ENCODE results near the gene SUCLA2.
"Not testable (repeated sequence)": the region's sequence is repeated elsewhere in the genome, so short reads cannot be mapped to it uniquely, and the experiment has no call there.

The SUCLA2 gene

DNA sequence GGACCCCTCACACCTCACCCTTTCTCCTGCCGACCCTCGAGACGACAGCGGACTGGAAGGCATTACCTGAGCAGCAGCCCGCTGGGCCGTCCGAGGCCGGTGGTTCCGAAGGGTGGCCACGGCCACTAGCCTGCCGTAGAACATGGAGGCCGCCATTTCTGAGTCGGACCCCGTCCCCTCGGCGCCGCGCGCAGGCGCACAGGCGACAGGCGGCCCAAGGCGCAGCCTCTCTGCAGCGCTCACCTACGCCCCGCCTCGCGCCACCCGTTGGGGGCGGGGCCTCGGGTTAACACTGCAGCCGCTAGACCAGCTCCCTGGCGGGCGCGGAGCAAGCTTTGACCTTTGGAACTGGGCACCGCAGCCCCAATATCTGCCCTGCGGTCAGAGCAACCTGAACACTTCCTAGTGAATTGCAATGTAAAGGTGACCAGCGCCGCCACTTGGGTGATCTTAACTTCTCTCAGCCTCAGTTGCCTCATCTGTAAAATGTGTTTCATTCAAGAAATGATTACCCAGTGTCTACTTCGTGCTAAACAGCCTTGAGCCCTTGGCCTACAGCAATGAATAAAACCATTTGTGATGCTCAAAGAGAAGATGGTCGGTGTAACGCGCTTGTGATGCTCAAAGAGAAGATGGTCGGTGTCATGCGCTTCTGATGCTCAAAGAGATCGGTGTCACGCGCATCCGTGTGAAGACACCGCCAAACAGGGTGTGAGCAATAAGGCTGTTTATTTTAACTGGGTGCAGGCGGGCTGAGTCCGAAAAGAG lies at the start of gene SUCLA2:
TSS of gene SUCLA2 (minus strand) at position 160 of the 768 bp plus-strand sequence. CDS start at position 156, 4 bp downstream.
- peak; percentile 56 to 89 for DNase-seq

DNA sequence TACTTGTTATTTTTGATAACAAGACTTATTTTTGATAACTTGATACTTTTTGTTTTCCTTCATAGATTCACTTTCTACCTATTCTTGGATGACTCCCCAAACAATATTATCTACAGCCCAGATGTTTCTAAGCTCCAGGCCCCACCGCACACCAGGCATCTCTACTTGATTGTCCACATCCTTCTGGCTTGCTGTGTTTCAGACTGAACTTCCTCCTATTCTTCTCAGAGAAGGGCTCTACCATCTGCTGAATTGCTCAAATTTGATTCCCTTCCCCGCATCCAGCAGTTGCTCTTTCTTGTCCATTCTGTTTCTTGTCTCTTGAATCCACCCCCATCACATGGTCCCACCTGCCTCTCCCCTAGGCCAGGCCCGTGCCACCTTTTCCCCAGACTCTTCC lies 49.5 kb upstream of the SUCLA2 start:
- no peak for DNase-seq

DNA sequence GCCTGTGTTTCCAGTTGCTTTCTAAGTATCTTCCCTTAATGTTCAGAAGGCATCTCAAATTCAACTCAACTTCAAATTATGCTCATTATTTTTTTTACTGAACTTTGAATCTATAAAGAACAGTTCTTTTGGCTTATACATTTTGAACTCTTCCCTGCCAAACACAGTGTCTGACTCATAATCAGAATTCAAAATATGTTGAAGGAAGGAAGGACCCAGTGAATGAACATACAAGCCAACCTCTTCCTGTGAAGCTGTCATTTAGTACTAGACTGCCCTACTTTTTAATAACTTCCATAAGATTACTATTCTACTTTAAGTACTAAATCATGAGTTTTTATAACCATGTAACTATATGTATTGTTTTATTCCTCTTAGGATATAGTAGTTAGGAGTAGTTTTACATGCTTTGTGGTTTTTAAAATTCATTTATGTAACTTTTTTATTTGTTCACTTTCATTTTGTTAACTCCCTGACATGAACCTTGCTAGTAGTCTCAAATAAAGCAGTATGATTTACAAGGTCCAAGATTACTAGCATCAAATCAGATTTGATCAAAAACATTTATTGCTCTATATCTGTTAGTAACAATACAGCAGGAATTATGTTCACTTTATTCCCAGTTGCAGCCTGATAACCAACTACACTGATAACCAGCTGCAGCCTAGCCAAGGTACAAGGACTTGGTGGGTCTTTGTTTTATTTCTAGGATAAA lies 42.9 kb upstream of the SUCLA2 start:
- no peak for DNase-seq

DNA sequence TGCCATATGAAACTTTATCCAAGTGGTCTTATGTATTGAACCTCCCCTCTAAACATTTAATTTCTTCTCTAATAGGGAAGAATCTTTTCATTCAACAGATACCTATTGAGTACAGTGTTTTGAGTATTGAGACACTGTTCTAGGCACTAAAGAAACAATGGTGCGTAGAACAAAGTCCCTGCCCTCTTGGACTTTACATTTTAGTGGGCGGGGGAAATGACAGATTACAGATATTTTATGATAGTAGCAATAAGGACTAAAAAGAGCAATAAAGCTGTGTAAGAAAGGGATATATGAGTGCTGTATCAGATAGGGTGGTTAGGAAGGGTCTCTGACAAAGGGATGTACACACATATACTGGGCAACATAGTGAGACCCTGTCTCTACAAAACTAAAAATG lies 41.8 kb upstream of the SUCLA2 start:
- DNase-seq, result no peak

DNA sequence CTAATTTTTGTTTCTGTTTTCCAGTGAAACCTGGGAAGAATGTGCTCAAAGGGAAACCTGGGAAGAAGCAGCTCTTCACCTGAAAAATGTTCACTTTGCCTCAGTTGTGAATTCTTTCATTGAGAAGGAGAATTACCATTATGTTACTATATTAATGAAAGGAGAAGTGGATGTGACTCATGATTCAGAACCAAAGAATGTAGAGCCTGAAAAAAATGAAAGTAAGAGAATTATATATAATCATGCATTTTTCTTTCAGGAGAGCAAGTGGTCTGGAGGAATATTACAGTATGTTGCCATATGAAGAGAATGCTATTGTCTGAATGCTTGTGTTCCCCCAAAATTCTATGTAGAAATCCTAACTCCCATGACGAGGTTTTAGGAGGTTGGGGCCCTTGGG lies 39.8 kb upstream of the SUCLA2 start:
- DNase-seq, result no peak

DNA sequence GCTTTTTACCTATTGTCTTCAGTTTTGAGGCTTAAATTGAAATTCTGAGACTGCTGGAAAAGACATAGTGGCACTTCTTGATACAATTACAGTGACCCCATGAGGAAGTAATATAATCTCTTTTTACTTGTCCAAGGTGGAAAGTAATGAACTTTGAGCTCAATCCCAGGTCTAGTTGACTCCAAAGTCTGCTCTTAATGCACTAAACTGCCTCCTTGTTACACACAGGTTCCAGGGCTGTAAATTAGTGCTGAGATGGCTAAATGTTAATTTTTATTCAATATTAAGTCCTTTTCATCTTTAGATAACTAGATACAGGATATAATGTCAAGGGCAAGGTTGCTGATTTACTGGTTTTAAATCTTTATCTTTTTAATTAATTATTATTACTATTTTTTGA lies 39.0 kb upstream of the SUCLA2 start:
- no peak for DNase-seq

DNA sequence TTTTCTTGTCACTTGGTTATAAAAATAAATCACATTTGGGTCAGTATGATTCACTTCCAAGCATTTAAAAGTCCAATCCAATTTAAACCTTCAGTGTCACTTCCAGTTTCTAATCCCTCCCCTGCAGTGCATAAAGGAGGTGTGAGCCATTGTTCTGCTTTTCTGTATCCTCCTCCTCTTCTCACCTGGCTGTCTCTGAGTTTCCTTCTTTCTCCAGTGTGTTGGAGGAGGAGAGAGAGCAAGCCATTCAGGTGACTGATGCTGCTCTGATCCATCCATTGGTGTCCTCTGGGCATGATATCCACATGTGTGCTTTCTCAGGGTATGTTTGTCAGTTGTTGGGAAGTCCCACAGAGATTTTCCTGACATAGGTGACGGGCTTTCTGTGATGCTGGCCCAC lies 37.7 kb upstream of the SUCLA2 start:
- no peak for DNase-seq

DNA sequence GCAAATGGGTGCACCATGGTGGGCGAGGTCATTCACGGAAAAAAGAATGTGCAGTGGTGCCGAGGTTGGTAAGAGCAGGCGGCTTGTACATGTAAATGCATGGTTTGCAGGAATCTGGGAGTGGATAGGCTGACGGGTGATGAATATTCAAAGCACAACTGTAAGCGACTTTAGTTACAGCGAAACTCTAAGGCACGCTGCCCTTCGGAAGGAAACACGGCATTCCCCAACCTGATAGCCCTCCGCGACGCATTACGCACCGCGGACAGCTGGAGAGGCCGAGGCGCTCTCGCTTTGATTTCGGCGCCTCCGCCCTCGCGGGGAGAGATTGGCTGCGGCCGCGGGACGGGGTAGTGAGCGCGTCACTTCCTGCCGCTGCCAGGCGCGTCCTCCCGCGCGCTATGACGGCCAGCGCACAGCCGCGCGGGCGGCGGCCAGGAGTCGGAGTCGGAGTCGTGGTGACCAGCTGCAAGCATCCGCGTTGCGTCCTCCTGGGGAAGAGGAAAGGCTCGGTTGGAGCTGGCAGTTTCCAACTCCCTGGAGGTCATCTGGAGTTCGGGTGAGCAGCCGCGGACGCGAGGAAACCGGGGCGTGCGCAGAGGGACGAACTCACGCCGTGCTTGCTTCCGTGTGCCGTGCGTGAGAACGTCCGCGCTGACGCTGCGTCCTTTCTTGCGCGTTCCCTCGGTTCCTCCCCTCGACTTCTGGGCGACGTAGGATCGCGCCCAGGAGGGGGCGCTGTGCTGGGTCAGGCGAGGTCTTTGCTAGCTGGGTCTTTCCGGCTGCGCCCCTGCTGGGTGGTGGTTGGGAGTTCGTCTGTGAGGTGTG lies 36.5 kb upstream of the SUCLA2 start, which contains the start of gene NUDT15:
TSS of gene NUDT15 (plus strand) at position 381 of the 828 bp plus-strand sequence. CDS start at position 402, 21 bp downstream.
- peak; percentile 87 to 94 for DNase-seq

DNA sequence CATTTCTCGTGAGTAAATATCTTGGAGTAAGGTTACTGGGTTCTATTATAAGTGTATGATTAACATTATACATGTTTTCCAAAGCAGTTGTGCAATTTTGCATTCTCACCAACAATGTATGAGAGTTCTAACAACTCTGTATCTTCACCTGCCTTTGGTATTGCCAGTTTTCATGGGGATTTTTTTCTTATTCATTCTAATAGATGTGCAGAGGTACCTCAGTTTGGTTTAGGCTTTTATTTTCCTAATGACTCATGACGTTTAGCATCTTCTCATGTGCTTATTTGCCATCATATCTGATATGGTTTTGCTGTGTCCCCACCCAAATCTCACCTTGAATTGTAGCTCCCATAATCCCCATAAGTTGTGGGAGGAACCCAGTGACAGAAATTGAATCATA lies 28.8 kb upstream of the SUCLA2 start:
- no peak for DNase-seq

DNA sequence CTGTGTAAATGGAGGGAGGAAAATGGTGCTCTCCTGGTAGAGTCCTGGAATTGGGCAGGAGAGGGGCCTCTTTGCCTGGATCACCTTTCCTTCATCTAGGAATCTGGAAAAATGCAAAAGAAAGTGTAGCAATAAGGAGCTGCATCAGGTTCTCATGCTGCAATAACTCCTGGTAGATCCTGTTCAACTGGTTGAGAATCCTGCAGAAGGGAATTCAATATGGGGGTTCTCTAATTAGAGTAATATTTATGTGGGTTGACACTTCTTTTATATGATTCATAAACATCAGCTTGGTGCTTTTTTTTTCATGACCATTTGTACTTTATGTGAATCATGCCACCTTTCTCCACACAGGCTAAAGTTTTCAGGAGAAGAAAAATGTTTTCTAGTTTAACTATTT lies 27.0 kb upstream of the SUCLA2 start:
- DNase-seq, result no peak

DNA sequence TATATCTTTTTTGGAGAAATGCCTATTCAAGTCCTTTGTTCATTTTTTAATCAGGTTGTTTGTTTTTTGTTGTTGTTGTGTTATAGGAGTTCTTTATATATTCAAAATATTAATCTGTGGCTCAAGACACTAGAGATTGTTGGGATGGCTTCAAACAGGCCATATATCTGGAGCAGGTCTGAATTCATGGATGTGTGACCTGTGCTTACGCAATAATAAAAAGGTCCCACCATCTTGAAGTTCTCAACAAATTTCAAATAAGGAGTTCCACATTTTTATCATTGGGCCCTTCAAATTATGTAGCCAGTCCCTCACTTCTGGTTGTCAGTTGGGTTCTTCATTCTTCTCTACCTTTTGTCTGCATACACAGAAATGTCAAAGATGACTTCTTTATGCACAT lies 18.7 kb upstream of the SUCLA2 start:
- no peak for DNase-seq

DNA sequence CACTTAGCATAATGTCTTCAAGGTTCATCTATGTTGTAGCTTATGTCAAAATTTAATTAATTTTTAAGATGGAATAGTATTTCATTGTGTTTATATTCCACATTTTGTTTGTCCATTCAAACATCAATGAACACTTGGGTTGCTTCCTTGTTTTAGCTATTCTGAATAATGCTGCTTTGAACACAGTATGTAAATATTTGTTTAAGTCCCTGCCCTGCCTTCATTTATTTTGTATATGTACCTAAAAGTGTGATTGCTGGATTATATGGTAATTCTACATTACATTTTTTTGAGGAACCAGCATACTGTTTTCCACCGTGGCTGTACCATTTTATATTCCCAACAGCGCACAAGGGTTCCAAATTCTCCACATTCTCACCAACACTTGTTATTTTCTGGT lies 17.6 kb upstream of the SUCLA2 start:
- DNase-seq, result no peak

DNA sequence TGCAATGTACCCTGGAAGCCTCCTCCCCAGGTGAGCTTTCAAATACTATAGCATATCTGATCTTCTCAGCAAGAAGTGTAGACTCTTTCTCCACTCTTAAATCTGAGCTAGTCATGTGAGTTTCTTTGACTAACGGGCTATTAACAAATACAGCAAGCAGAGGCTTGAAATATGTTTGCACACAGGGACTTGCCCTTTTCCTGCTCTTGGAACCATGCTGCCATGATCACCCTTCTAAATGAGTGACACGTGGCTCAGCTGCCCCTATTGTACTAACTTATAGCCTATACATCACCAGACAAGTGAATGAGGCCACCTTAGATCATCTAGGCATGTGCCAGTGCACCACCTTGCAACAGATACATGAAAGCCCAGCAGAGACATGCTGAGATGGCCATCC lies 13.3 kb upstream of the SUCLA2 start:
- DNase-seq, result no peak

DNA sequence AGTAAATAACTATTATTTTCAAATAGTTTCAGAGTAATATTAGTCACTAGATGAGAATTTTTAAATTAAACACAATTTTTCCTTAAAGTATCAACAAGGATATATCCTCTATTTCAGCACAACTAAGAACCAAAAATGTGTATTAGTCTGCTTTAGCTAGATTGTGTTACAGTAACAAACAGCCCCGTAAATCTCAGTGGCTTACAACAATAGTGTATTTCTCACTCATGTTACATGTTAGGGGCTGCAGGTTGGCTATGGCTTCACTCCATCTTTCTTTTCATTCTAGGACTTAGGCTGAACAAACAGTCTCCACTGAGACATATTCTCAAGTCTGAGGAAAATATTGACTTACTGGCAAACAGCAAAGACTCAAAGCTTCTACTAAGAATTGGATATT lies 11.6 kb upstream of the SUCLA2 start:
- DNase-seq, result no peak

DNA sequence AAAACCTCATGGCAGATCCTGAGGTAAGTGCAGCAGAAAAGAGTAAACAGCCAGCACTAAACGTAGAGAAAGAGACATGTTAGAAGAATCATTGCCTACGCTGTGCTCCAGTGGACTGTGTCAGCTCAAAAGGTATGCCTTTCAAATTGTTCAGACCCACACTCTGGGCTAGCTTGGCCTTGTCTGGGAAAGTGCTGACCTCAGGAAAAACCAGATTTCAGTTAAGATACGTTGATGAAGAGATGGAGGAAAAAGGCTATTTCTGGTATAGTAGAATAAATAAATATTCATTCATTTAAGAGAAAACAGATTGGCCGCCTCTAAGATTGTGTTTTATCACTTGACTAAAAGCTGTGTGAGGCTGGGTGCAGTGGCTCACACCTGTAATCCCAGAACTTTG lies 9.6 kb upstream of the SUCLA2 start:
- DNase-seq, result no peak

DNA sequence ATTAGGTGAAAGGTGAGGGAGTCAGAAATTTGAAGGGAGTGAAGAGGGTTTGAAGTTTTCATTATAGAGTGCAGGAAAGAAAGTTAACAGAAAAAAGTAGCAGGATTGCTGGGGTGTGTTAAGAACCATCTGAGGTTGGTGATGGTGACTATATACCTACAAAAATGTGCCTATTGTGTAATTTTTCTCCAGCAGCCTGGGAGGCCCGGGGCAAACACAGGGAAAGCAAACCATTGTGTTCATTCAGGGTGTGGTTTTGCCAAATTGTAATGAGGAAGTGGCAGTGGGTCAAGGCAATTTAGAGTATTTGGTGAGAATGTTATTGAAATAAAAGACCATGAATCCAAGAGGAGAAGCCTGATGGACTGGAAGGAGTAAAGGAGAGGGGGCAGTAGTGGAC lies 8.2 kb upstream of the SUCLA2 start:
- no peak for DNase-seq

DNA sequence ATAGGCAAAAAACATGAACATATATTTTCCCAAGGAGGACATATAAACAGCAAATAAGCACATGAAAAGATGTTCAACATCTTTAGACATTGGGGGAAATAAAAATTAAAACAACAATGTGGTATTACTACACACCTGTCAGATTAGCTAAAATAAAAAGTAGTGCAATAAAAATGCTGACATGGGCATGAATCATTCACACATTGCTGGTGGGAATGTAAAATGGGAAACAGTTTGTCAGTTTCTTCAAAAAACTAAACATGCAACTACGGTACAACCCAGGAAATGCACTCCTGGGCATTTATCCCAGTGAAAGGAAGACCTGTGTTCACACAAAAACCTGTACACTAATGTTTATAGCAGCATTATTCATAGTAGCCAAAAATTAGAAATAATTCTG lies 5.3 kb upstream of the SUCLA2 start:
- no peak for DNase-seq

DNA sequence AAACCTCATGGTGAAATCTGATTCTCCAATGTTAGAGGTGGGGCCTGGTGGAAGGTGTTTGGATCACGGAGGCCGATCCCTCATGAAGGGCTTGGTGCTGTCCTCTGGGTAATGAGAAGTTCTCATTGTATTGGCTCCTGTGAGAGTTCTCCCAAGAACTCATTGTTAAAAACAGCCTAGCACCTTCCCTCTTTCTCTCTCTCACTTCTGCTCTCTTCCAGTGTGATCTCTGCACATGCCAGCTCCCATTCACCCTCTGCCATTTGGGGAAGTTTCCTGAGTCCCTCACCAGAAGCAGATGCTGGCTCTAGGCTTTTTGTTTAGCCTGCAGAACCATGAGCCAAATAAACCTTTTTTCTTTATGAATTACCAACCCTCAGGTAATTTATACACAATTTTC lies 3.1 kb upstream of the SUCLA2 start:
- DNase-seq, result no peak

DNA sequence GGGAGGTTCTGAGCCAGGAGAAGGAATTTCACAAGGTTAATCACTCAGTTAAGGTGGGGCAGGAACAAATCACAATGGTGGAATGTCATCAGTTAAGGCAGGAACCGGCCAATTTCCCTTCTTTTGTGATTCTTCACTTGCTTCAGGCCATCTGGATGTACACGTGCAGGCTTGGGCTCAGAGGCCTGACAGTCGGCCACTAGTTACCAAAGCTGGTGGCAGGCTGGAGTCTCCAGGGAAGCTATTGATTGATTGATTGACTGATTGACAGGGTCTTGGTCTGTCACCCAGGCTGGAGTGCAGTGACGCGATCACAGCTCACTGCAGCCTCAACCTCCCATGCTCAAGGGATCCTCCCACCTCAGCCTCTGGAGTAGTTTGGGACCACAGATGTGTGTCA lies 926 bp upstream of the SUCLA2 start:
- DNase-seq, result not testable (repeated sequence)

DNA sequence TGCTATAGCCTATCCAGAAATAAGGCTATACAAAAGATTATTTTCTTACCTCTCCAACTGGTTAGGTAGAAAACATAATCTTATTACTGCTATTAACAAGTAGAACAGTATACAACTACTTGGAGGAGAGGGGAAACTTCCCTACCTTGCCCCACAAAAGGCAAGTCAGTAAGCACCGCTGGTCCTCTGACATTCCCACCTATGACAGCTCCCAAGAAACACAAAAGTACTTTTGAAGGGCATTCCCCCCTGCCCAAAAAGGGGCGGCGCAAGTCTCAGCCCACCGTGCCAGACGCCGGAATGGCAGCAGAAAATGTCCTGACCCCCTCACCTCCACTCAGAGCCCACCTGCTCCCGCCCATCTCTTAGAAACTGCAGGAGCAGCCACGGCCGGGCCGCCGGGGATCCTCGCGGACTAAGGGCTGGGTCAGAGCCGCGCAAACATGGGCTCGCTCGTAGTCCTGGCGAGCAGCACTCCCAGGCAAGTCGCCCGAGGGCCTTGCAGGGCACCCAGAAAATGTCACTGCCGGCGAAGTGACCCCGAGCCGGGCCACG lies 437 bp downstream of the SUCLA2 start:
- no peak for DNase-seq

DNA sequence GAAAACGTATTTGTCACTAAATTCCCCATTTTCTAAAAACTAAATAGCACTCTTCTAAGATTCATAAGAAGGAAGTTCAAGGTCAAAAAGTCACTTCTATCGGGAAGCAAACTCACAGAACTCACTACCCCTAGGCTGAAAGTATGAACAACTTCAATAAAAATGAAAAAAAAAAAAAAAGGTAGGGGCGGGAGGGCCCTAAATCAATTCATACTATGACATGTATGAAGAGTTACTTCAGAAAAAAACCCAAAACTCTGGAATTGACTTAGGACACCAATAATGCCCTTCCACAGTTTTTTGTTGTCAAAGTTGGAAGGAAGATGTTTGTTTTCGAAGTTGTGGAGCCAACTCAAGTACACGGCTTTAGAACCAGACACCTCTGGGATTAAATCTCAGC lies 1.1 kb downstream of the SUCLA2 start:
- DNase-seq, result no peak

DNA sequence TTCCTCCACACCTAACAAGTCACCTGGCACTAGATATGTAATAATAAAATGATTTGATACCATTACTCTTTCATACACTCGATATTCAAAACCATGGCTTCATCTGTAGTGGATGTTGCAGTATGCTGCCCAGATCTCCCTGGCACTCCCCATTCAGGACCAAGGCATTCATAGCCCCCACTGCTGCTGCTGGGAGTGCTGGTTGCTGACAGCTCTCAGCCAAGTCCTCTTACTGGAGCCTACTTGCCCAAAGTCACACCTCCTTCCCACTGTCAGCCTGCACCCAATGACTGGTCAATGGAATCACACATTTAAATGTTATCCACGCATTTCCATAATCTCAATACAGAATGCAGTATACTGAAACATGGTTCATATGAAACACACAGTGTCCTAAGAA lies 3.7 kb downstream of the SUCLA2 start:
- no peak for DNase-seq

DNA sequence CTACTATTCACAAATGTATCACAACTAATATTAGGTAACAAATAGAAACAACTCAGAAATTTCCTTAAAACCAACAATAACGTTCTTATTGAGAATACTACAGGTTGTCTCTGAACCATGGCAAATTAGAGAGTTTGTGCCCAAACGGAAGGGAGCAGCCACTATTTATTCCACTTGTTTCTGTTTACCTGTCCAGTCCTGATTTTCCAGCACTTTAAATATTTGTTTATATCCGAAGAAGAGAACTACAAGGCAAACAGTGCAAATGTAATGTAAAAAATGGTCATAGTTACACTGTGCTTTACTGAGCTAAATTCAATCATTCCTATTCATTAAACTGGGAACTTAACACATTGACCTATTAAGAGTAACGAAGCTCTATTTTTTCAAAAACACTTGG lies 9.2 kb downstream of the SUCLA2 start:
- DNase-seq, result no peak

Data from NCI-H446 (cell line).